ENCODE measurements around the gene BCAP29.

- TF ChIP-seq POLR2A (IDR thresholded peaks at IDR 0.05) (no peak), CTCF (IDR thresholded peaks at IDR 0.05) (no peak)
These were observed 42.4 kb downstream of the BCAP29 start for GRCh38 chr7:107622429-107622828.

Data from upper lobe of left lung (tissue), 4 donors.